Activated effector memory CD4-positive, alpha-beta T cell treated with Interleukin-2 at 50 U/mL for 16 hours (primary cell): ENCODE results near the gene APBA2.
A peak's percentile ranks its signal among the peaks of the same experiment; 100 is the strongest.

Experiments
- DNase-seq: peaks from one replicate; pipeline ENCODE4 v3.0.0-alpha.2; 2020

The APBA2 gene

DNA sequence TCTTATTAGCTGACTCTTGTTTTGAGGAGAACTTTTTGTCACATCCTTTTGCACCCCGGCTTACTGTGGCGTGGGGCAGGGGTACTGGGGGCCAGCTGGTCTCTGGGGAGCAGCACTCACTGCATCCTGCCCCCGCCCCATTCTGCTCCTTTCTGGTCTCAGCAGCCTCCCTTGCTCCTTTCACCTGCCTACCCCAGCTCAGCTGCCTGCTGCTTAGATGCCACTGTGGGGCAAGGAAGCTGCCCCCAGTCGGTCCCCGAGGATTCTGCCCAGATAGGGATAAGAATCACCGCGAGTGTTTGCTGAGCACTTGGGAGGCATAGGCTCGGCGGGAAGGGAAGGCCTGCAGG lies 32.0 kb downstream of the APBA2 start:
- DNase-seq = no peak

GRCh38 chr15:28918141-28918983 lies 32.6 kb downstream of the APBA2 start:
- no peak for DNase-seq

DNA sequence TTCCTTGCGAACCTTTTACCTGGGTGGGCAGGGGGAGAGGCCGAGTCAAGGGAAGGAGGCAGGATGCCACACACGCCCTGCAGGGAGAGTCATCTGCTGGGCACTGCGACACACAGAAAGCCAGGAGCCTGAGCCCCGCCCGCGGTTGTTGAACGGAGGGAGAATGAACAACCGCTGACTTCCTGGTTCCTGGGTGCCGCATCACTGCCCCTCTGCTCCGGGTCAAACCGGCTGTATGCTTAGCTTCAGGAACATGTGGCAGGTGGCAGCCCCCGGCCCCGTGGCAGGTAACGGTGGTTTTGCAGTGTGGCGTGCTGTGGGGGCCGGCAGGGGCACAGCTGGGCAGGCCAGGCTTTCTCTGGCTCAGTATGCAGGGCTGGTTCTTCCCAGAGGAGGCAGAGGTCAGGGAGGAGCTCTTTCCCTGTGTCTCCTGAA lies 33.4 kb downstream of the APBA2 start:
- peak; percentile 22 for DNase-seq

DNA sequence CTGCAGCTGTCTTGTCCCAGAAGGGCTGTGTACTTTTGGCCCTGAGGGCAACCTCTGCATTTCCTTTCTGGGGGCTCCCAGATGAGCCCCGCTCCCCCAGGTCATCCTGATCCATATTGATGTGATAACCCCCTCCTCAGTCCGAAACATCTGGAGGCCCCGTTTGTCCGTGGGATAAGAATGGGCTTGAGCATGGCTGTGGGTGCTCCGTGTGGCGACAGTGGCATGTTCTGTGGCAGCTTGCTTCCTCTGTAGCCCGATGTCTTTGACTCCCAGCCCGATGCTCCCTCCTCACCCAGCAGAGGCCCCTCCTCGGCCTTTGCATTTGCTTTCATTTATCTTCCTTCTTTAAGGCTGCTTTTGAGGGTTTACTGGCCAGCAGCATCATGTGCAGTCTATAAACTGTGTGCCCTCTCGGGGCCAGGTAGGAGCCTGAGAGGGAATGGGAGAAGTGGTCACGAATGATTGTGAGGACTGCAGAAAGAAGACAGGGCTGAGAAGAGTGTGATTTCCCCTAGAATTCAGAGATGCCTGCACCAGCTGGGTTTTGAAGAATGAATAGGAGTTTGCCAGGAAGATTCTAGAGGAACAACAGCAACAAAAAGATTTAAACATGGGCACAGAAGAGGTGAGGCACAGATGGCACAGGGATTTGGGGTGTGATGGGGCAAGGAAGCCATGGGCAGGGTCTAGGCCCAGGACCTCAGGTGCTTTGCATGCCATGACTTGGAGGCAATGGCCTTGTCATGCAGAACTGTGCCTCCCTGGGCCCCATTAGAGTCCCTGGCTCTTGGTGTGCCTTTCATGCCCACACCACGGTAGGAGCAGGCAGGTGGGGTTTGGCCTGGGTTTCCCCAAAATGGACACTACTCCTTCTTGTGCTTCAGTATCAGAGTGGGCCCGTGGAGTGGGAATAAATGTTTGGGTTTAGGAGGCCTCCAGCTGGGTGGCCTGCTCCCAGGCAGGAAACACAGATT lies 34.2 kb downstream of the APBA2 start:
- DNase-seq = no peak

GRCh38 chr15:28920781-28921331 lies 35.1 kb downstream of the APBA2 start:
- no peak for DNase-seq

DNA sequence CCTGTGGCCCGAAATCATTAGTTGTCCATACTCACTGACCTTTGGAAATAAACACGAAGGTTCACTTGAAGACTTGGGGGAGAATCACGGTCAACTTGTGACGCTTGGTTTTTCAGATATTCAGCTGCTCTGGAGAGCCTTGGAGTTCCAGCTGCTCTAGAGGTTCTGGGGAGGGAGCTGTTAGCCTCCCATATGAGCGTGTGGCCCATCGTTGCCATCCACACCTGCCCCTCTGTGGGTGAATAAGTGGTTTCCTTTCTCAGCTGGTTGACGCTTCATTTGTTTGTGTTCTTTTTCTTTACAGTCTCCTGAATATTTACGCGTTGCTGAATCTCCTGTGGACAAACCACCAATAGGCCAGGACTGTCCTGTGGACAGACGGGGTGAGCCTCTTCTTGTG lies 35.6 kb downstream of the APBA2 start:
- DNase-seq = no peak

DNA sequence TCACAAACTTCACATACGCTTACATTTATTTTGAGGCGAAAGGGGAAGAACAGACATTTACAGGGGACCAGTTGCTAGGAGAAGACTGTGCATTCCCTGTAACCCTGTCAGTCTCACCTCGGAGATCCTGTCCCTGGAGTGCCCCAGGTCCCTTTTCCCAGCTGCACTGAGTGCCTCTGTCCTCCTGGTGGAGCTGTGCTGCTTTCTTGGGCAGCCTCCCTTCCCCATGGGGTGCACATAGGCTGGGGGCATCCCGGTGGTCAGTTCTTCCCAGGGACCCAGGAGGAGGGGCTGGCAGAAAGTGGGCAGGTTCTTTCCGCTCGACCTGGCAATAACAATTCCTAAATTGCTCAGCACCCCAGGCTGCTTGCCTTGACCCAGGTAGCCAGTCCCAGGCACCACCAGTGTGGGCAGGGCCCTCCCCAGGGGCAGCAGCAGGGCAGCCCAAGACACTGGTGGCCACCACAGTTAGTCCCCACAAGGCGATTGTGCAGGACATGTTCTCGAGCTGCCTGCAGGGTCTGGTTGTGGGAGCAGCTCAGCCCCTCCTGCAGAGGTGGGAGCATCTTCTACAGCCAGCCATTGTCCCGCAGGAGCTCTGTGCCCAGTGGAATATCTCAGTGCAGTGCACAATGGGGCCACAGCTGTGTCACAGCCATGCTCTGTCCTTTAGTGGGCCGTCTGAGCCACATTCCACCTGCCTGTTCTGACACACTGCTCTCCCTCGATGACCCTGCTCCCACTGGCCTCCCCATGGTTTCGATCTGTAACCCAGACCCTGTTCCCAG lies 36.3 kb downstream of the APBA2 start:
- DNase-seq = no peak

DNA sequence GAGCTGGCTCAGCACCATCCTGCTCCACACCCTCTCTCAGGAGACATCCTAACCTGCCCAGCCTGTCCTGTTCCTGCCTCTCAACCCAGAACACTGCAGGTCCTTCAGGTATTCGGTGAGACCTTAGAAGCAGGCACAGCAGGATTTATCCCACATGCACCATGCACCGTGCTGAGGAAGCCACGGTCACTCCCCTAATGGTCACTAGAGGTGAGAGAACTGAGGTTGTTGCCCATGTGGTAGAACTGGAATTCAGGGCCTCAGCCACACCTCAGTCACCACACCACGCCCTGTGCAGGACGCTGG lies 36.9 kb downstream of the APBA2 start:
- DNase-seq = no peak

GRCh38 chr15:28923726-28924280 lies 38.0 kb downstream of the APBA2 start:
- no peak for DNase-seq

GRCh38 chr15:28927043-28927442 lies 41.3 kb downstream of the APBA2 start:
- DNase-seq = no peak

GRCh38 chr15:28929200-28929599 lies 43.4 kb downstream of the APBA2 start:
- DNase-seq = no peak

- DNase-seq = no peak
Observed at GRCh38 chr15:28930011-28930410, 44.2 kb downstream of the APBA2 start.

DNA sequence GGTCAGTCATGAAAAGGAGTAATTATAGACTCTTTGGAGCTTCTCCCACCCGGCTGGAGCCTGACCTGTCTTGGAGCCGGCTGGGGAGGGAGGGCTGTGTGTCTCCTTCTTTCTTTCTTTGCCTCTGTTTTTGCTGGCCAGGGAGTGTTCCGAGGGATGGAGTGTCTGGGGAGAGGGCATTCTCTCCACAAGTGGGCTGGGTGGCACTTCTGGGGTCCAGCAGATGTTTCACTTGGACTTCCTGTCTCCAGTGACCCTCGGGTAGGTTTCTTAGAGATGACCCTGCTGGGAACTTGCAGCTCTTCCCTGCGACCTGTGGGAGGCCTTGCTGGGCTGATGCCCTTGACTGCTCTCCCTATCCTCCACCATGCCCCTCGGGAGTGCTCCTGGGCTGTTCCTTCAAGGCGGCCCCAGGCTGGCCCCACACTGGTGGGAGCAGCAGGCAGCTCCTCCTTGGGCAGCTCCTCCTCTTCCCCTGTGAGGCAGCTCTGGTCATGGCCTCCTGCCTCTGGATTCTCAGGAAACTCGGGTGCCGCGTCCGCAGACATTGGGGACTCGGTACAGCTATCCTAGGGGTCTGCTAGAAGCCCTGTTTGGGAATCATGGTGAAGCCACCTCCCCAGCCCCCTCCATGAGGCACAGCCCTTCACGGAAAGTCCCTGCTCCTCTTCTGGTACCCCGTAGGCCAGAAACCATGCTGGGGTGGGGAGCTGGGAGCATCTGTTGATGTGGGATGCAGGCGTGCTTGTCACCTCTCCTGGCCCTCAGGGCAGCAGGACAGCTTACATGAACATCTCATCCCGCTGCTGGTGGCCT lies 44.9 kb downstream of the APBA2 start:
- no peak for DNase-seq

DNA sequence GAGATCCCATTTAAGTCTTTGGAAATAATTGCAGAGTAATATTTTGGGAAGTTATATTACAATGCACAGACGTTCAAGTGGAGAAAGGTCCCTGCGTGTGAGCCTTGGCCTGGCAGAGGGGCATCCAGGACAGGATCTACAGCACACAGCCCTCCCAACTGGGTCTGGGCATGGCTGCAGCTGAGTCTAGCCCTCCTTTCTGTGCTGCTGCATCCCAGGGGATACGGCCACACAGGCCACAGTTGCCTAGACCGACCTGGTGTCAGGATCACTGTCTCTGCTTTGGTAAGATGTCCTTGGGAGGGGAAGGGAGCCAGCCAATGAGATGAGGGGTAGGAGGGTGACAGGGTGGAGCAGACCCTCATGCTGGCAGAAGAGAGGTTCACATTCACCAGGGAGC lies 46.1 kb downstream of the APBA2 start:
- no peak for DNase-seq

GRCh38 chr15:28932361-28932760 lies 46.6 kb downstream of the APBA2 start:
- no peak for DNase-seq

DNA sequence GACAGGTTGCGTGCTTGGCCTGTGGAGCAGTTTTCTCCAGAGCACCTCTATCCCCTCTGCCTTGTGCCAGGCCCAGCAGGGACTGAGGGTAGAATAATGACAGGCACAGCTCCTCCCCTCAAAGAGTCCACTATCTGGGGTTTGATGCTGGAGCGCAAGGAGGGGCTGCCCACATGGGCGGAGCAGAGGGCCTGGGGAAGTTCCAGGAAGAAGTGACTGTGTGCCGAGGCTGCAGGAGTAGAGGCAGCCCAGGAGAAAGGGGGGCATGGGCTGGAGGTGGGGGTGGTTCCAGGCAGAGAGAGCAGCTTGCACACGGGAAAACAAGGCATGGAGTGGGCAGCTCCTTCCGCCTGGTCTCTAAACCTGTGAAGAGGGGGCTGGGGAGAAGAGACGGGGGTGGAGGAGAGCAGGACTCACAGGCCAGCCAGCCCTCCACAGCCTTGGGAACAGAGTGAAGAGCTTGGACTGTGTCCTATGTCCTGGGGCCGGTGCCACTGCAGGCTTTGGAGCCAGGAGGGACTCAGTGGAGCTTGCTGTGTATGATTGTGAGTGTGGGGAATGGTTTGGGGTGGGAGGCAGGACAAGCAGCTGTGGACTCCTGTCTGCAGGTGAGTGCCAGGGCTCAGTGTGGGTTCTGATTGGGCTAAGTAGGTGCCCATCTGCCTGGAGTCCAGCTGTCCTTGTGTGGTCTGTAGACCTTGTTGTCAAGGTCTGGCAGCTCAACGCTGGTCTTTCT lies 48.1 kb downstream of the APBA2 start:
- no peak for DNase-seq

- no peak for DNase-seq
Observed at GRCh38 chr15:28934645-28935044, 48.9 kb downstream of the APBA2 start.

- DNase-seq = no peak
Observed at GRCh38 chr15:28935316-28935715, 49.5 kb downstream of the APBA2 start.

- DNase-seq = no peak
Observed at GRCh38 chr15:28936081-28936480, 50.3 kb downstream of the APBA2 start.

- DNase-seq = no peak
Observed at GRCh38 chr15:28936481-28936881, 50.7 kb downstream of the APBA2 start.

DNA sequence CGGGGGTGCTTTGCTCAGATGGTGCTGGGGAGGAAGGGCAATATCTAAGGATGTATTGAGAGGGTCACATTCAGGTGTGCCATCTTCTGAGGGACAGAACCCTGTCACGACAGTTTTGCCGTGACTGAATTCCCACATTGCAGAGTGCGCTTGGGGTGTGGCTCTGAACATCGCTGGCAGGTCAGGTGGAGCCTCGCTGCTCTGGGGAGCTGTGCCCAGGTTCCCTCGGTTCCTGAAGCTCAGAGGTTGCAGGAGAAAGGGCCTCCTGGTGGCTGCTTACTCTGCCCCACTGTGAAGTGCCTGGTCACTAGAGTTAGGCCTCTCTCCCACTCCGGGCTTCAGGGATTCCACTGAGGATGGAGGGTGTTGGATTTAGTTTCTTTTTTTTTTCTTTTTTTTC lies 51.5 kb downstream of the APBA2 start:
- no peak for DNase-seq
